Peyer's patch (tissue), 4 donors: ENCODE measurements around the gene TTLL10.

Experiments used
- CTCF ChIP-seq, 6 experiments: fragments of 450-650 bp in 4 of 6; fragments of 200-600 bp in 2 of 6; sonication (generic) in 1 of 6; IDR thresholded peaks; one replicate each; pipeline ENCODE4 v1.5.1; 2017 to 2019; ENCODE audit warnings: antibody characterized with exemption in 6 of 6, mild to moderate bottlenecking in 3 of 6, moderate library complexity in 1 of 6
- POLR2A ChIP-seq, 2 donors: fragments of 450-650 bp; IDR thresholded peaks; one replicate each; pipeline ENCODE4 v1.5.1; 2017; ENCODE audit warnings: antibody characterized with exemption in 2 of 2, mild to moderate bottlenecking in 2 of 2, moderate library complexity in 2 of 2

GRCh38 chr1:1130206-1131120 lies 43.2 kb upstream of the TTLL10 start:
- TF ChIP-seq POLR2A (IDR thresholded peaks at IDR 0.05) (peak; percentile 44 to 66), CTCF (IDR thresholded peaks at IDR 0.05) (no peak)
